Fibroblast of lung (primary cell): Measurements from ENCODE around the gene SUGT1. TPM values are rescaled to one million over a fixed set of nuclear protein-coding genes. Genes with fewer than 3 reads are reported as not detected.
"Not testable (repeated sequence)": the region's sequence is repeated elsewhere in the genome, so short reads cannot be mapped to it uniquely, and the experiment has no call there.

ENCODE experiments used
- DNase-seq, 2 donors: peaks; one replicate each; pipeline versions ENCODE4 v3.0.0 to v3.0.0-alpha.2; 2010; ENCODE audit warnings: low read depth in 2 of 2
- H2AFZ ChIP-seq: 2 replicates; pipeline ENCODE4 v1.5.1; 2012; ENCODE audit warnings: low read length, control low read depth, inconsistent platforms
- H3K27ac ChIP-seq: 2 replicates; pipeline ENCODE4 v1.5.1; 2011; ENCODE audit warnings: low read length, control low read depth; ENCODE audit not compliant: insufficient read depth
- H3K27me3 ChIP-seq: 2 replicates; pipeline ENCODE4 v1.5.1; 2011; ENCODE audit warnings: mild to moderate bottlenecking, low read length; ENCODE audit not compliant: control insufficient read depth, insufficient read depth
- H3K36me3 ChIP-seq: 2 replicates; pipeline ENCODE4 v1.5.1; 2011; ENCODE audit warnings: low read length; ENCODE audit not compliant: control insufficient read depth, insufficient read depth
- H3K4me1 ChIP-seq: 2 replicates; pipeline ENCODE4 v1.5.1; 2011; ENCODE audit warnings: low read length; ENCODE audit not compliant: control insufficient read depth, insufficient read depth; ENCODE audit errors: extremely low read depth
- H3K4me2 ChIP-seq: 2 replicates; pipeline ENCODE4 v1.5.1; 2011; ENCODE audit warnings: low read length, control low read depth; ENCODE audit not compliant: insufficient read depth; ENCODE audit errors: extremely low read depth
- H3K4me3 ChIP-seq, 4 experiments: fragments of 200-600 bp in 1 of 4; sonication (generic) in 1 of 4; replicated peaks in 1 of 4; 2 replicates each; pipeline ENCODE4 v1.5.1; 2011 to 2016; ENCODE audit warnings: low read length in 4 of 4, low read depth in 3 of 4, mild to moderate bottlenecking in 3 of 4, control low read depth in 2 of 4, inconsistent platforms in 1 of 4, mixed read lengths in 1 of 4; ENCODE audit not compliant: insufficient read depth in 1 of 4; ENCODE audit errors: control extremely low read depth in 1 of 4
- H3K79me2 ChIP-seq: 2 replicates; pipeline ENCODE4 v1.5.1; 2012; ENCODE audit warnings: mild to moderate bottlenecking, low read length, inconsistent platforms; ENCODE audit not compliant: control insufficient read depth, insufficient read depth
- H3K9ac ChIP-seq: 2 replicates; pipeline ENCODE4 v1.5.1; 2011; ENCODE audit warnings: mild to moderate bottlenecking, low read length, control low read depth; ENCODE audit not compliant: insufficient read depth
- H3K9me3 ChIP-seq: 2 replicates; pipeline ENCODE4 v1.5.1; 2012; ENCODE audit warnings: low read depth, low read length; ENCODE audit not compliant: control insufficient read depth, insufficient read depth
- H4K20me1 ChIP-seq: 2 replicates; pipeline ENCODE4 v1.5.1; 2011; ENCODE audit warnings: low read length; ENCODE audit not compliant: control insufficient read depth, insufficient read depth; ENCODE audit errors: extremely low read depth
- EZH2 ChIP-seq: IDR thresholded peaks from 2 replicates; pipeline ENCODE4 v1.5.1; 2012; ENCODE audit warnings: low read length, control low read depth, mild to moderate bottlenecking; ENCODE audit errors: missing control alignments
- polyA minus RNA-seq: library from RNA; depleted of rRNA, polyadenylated mRNA; stranded (reverse); fragments of >200 nt; gene quantifications from 2 replicates; pipeline ENCODE4 v1.2.3, GENCODE V29; 2011; ENCODE audit warnings: low replicate concordance
- polyA plus RNA-seq, 2 donors: library from polyadenylated mRNA; depleted of rRNA in 1 of 2; stranded (reverse) in 1 of 2; unstranded in 1 of 2; fragments of >200 nt; gene quantifications; 2 replicates each; pipeline ENCODE4 v1.2.1, GENCODE V29; 2011 to 2012; ENCODE audit warnings: missing spikeins in 1 of 2
- total RNA-seq: library from RNA; depleted of rRNA; stranded (reverse); fragments of >200 nt; gene quantifications from 2 replicates; pipeline ENCODE4 v1.2.1, GENCODE V29; 2014
- TF ChIP-seq, protein P1 (sequence below), 2 donors: IDR thresholded peaks in 1 of 2; conservative IDR thresholded peaks in 1 of 2; 1 replicate in 1 of 2; 2 replicates in 1 of 2; pipeline ENCODE4 v1.5.1; 2011 to 2012; ENCODE audit warnings: low read length in 2 of 2, control low read depth in 1 of 2, inconsistent platforms in 1 of 2, low read depth in 1 of 2, mild to moderate bottlenecking in 1 of 2

Gene SUGT1
- total RNA-seq (45.2 and 45.7 TPM in 2 replicates), polyA plus RNA-seq (59.4 and 60.0 TPM in 2 replicates), polyA minus RNA-seq (33.1 and 41.2 TPM in 2 replicates)
- 65.9 and 66.3 TPM in 2 replicates for polyA plus RNA-seq (2012)

DNA sequence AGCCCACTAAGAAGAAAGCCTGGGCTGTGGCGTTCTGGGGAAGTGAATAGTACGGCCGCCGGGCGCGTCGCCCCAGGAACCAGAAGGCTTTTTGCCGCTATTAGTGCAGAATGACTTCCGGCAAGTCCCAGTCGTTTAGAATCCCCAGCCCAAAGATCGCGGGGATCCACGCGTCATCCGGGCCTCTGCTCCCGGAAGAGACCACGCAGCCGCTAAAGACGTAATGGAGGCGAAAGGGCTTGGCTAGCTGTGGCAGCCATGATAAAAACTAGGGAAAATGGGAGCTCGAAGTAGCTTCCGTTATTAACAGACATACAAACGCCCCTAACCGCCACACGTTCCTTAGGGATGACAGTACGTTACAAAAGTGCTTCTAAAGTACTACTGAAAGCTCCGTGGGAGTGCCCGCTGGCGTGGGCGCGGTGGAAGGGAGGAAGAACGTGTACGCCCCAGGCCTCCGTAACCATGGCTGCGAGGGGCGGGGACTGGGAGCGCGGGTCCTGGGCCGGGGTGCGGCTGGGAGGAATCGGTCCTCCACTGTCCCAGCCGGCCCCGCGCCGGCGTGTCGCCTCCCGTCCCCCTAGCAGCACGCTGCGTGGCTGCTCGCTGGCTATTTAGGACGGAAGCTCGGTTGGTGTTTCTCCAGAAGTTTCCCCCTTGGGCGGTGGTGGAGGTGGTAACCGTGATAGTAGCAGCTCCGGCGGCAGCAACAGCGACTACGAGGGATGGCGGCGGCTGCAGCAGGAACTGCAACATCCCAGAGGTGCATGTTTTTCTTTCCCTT lies at the start of gene SUGT1:
Gene SUGT1 (plus strand): TSS at position 641 of the 784 bp plus-strand sequence. CDS start 85 bp downstream, at position 726.
- H3K27me3 ChIP-seq = no peaks in the 10 kb centered on the region
- H4K20me1 ChIP-seq = no peaks in the 10 kb centered on the region
- H3K79me2 ChIP-seq = peaks cover 71% of the 10 kb centered on the region
- H3K9me3 ChIP-seq = no peaks in the 10 kb centered on the region
- peak within 1 kb of the TSS; percentile 98 for H3K9ac ChIP-seq
- DNase-seq = peak; percentile 98
- peaks cover 3% of the 10 kb centered on the region for H3K4me1 ChIP-seq
- H3K4me3 ChIP-seq = peak within 1 kb of the TSS; percentile 93 to 99 (median 94)
- H3K36me3 ChIP-seq = peaks cover 2% of the 10 kb centered on the region
- peak within 1 kb of the TSS; percentile 88 for H3K4me2 ChIP-seq
- H3K27ac ChIP-seq = peak within 1 kb of the TSS; percentile 100
- TF ChIP-seq, protein P1, sequence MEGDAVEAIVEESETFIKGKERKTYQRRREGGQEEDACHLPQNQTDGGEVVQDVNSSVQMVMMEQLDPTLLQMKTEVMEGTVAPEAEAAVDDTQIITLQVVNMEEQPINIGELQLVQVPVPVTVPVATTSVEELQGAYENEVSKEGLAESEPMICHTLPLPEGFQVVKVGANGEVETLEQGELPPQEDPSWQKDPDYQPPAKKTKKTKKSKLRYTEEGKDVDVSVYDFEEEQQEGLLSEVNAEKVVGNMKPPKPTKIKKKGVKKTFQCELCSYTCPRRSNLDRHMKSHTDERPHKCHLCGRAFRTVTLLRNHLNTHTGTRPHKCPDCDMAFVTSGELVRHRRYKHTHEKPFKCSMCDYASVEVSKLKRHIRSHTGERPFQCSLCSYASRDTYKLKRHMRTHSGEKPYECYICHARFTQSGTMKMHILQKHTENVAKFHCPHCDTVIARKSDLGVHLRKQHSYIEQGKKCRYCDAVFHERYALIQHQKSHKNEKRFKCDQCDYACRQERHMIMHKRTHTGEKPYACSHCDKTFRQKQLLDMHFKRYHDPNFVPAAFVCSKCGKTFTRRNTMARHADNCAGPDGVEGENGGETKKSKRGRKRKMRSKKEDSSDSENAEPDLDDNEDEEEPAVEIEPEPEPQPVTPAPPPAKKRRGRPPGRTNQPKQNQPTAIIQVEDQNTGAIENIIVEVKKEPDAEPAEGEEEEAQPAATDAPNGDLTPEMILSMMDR (conservative IDR thresholded peaks at IDR 0.05 in 1 of 2, IDR thresholded peaks at IDR 0.05 in 1 of 2; ENCODE audit: low read depth in 1 of 2, low read length in 2 of 2) = peak; percentile 58 to 68
- no peak for TF ChIP-seq EZH2
- peak within 1 kb of the TSS; percentile 96 for H2AFZ ChIP-seq

DNA sequence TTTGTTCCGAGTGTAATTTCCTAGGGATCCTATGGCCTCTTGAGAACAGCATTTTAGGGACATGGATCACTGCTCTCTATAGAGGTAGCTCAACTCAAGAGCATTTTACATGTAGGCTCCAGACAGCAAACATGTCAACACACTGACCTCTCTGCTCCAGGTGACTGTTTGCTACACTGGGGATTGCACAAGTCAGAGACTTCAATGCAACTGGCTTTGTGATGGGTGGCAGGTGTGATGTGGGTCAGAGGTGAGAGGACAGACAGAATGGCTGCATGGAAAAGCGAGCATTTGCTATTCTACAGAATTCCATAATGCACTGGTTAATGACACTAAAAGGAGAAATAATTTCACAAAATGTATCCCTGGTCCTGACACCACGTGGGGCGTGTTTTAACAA lies 49.3 kb upstream of the SUGT1 start:
- H3K9ac ChIP-seq, H3K4me3 ChIP-seq, H3K27me3 ChIP-seq: not testable (repeated sequence)

DNA sequence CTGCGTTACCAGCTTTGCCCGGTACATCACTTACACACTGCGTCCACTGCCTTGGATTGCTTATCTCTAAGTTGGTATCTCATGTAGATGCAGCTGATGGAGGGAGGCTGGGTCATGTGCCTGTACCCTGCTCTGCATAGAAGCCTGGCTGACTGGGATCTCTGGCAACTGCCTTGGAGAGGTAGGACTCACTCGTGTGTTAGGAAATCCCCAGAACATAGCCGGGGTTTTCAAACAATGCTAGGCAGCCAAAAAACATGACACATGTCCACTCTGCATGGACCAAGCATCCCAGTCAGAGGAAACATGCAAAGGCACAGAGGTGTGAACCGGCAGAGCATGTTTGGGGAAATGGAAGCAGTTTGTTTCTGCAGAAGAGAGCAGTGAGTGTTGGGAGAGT lies 46.5 kb upstream of the SUGT1 start:
- H4K20me1 ChIP-seq, H3K27me3 ChIP-seq, H3K36me3 ChIP-seq, DNase-seq, H3K4me2 ChIP-seq, H3K4me1 ChIP-seq, H3K27ac ChIP-seq, H3K9me3 ChIP-seq, H2AFZ ChIP-seq, H3K4me3 ChIP-seq, H3K79me2 ChIP-seq, H3K9ac ChIP-seq: not testable (repeated sequence)

More for the DNA sequence above, 49.3 kb upstream of the SUGT1 start:
- not testable (repeated sequence) for H3K36me3 ChIP-seq, H2AFZ ChIP-seq, H3K4me1 ChIP-seq, DNase-seq, H3K27ac ChIP-seq, H4K20me1 ChIP-seq, H3K9me3 ChIP-seq, H3K4me2 ChIP-seq, H3K79me2 ChIP-seq

DNA sequence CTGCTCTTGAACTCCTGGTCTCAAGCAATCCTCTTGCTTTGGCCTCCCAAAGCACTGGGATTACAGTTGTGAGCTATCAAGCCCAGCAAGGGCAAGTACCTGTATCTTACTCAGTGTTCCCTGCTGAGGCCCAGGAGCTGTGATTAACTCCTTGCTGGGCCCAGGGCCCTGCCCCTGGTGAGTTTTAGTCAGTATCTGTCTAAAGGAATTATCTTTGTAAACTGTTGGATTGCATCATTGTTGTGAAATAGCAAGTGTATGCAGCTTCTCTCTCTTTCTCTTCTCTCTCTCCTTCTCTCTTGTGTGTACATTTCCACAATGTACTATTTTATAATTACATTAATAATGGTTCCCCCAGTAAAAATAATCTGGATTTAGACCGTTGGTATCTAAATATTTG lies 45.8 kb upstream of the SUGT1 start:
- H3K9me3 ChIP-seq, H3K4me1 ChIP-seq, H4K20me1 ChIP-seq, H2AFZ ChIP-seq, H3K27me3 ChIP-seq, H3K4me2 ChIP-seq, H3K4me3 ChIP-seq, H3K27ac ChIP-seq, H3K36me3 ChIP-seq, H3K9ac ChIP-seq, H3K79me2 ChIP-seq: not testable (repeated sequence)
- peak in 1 of 2 donors; percentile 53 for DNase-seq

DNA sequence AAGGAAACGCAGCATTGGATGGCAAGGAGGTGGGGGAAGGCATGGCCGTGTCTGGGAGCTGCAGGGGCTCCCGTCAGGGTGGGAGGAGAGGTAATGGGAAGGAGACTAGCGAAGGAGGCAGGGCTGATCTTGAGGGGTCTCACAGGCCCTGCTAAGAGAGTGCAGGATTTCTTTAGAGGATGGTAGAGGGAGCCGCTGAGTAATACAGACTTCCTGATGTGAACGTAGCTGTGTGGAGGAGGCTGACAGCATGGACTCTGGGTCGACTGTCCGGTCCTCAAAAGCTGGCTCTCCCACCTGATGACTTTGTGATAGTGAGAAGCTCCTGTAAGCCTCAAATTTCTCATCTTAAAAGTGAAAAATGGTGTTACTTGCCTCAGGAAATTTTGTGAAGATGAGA lies 44.5 kb upstream of the SUGT1 start:
- not testable (repeated sequence) for H3K36me3 ChIP-seq, H3K4me3 ChIP-seq, H4K20me1 ChIP-seq, H3K9me3 ChIP-seq, H3K4me1 ChIP-seq, H3K27me3 ChIP-seq, H3K79me2 ChIP-seq, H2AFZ ChIP-seq, DNase-seq, H3K27ac ChIP-seq, H3K9ac ChIP-seq, H3K4me2 ChIP-seq
